HG02973 (cell line): ENCODE measurements around the gene COPRS.
"Not testable (repeated sequence)": the region's sequence is repeated elsewhere in the genome, so short reads cannot be mapped to it uniquely, and the experiment has no call there.

Experiments used
- ATAC-seq: cut with Tn5 transposase; IDR thresholded peaks from one replicate; pipeline ENCODE4 v1.9.1; 2021; ENCODE audit warnings: moderate library complexity; ENCODE audit not compliant: unreplicated experiment

COPRS gene

DNA sequence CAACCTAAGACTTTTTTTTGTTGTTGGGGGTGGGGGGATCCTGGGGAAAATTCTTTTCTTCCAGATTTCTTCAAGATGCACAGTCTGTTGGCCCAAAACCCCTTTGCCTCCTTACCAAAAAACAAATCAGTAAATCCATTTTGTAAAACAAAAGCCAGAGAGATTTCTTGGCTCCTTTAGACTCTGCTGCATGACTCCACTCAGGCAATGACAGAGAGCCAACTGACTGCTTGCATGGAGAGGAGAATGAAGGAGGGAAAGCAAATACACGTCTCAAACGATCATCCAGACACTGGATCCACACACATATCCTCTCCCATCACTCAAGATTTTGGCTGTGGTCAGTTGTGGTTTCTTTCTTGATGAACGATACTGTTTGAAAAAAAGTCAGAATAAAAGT is 13.8 kb downstream of the COPRS start:
- no peak for ATAC-seq

DNA sequence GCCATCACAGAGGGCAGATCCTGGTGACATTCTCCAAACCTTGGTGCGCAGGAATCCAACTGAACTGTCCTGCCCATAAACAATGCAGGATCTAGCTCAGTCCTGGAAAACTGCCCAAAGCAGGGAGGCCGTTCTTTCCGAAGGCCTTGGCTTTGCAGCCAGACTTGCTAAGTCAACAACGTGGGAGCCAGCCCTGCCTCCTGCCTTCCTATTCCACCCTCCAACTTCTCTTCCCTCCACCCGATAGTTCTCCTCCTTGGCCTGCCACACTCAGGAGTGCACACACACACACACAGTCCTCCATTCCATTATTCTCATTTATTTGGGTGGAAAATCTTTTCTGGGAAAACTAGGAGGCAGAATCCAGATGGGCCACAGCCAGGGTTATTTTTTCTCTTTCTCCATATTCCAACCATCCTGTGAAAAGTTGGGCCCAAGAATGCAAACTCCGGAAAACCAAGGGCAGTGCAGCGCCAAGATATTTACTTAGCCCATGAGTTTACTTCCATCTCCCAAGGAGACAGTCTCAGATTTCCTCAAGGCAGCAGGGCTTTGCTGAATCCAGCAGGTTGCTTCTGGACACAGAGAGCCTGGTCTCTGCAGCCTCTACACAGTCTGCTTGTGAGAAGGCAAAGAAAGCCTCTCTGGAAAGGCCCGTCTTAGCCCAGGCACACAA is 15.8 kb downstream of the COPRS start:
- ATAC-seq: no peak

DNA sequence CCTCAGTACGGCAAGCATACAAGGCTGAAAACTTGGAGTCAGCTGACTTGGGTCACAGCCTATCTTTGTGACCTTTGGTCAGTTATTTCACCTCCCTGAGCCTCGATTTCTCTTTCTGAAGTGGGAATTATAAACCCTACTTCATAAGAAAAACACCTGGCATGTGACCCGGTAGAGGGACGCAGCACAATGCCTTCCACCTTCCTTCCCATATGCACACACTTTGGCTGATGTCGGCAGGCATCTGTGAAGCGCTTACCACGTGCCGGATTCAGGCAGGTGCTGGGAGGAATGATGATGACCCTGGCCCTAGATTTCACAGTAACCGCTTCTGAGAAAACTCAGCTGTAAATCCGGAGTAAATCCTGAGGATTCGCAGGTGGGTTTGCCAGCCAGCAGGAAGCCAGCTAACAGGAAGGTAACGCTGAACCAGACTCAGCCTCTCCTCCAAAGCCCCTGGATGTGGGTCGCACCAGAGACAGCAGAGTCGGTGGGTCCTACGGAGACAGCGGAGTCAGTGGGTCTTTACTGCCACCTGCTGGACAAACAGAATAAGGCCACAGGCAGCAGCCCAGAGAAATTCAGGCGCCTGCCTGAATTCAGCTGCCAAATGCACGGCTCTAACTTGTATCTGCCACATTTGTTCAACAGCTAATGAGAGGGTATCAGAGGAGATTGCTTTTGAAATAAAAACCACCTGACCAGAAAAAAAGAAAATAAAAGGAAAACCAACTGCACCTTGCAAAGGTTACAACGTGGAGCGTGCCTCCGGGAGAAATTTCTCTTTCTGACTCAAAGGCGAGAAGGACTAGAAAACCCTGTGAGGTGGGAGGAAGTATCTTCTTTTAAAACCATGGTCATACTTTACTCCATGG is 16.6 kb downstream of the COPRS start:
- ATAC-seq: no peak

DNA sequence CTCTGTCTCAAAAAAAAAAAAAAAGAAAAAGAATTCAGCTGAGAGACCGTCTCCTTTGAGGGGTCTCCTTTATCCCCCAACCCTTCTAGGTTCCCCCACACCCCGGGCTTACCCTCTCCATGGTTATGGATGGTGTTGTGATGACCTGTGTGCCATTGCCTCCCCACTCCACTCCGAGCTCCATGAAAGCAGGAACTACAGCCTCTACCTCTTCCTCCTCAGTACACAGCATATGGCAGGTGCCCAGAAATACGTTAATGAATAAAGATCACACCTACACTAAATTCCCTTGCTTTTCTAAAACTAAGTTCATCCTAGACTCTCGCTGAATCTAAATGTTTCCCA is 17.2 kb downstream of the COPRS start:
- ATAC-seq: no peak

DNA sequence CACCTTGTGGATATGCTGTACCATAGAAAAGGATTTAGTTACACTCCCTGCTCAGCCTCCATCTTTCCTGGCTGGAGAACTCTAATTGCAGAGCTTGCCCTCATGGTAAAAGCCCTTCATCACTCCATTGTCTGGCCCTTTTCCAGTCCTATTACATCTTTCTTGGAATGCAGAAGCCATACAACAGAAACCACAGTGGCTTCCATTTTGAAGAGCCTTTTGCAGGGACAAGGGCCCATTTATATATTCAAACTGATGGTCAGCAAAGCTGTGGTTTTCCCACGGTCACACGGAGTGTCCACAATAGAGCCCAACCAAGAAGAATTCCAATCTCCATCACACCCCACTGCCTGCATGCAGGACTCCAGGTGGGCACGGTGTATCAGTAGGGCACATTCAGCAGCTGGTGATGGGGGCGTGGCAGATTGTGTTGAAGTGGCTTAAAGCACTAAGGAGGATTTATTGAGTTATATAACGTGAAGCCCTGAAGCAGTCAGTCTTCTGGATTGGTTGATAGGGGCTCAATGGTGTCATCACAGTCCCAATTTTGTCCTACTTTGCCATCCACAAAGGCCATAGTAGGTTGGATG is 20.3 kb downstream of the COPRS start:
- no peak for ATAC-seq

DNA sequence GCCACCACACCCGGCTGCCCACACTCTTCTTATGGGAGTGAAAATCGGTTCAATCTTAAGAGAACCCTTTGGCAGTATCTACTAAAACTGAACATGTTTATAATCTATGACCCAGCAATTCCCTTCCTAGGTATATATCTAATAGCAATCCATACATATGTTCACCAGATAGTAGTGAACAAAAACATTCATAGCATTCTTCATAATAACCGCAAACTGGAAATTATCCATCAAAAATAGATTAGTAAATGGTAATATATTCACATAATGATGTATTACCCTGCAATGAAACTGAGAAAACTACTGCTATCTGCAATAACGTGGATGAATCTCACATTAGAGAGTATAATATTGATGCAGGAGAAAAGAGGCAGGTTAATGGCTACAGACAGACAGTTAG is 23.1 kb downstream of the COPRS start:
- no peak for ATAC-seq

GRCh38 chr17:31834448-31834847 is 24.6 kb downstream of the COPRS start:
- ATAC-seq: no peak

GRCh38 chr17:31832746-31833145 is 26.3 kb downstream of the COPRS start:
- ATAC-seq: no peak

DNA sequence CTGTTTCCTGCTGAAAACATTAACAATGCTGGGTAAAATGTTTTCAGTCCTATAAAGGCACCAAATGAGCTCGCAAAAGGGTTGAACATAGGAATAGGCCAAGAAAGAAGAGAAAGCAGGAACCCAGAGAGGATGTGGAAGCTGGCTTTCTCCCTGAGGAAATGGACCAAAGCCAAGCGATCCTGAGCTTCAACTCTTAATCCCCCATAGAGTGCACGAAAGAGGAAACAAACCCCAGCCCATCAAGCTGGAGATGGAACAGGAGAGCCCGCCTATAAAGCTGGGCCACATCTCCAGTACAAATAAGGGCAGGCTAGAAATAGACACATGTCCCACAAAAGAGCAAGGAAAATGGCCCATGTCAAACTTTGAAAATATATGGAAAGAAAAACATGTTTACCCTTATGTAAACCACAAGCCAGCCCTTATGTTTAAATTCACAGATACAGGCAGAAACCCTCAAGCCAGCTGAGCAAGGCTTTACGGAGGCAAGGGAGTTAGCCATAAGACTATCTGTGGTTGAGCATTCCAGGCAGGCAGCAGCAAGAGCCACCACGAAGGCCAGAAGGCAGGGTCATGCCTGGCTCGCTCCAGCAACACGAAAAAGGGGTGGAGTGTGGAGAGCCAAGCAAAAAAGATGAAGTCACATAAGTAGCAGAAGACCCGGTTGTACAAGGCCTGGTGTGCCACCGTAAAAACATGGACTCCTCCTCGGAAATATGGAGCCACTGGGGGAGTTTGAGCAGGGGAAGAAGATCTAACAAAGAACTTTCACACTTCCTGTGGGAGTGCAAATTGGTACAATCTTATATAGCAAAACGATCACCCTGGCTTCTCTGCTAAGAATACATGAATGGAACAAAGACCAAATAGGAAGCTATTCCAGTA is 27.8 kb downstream of the COPRS start:
- ATAC-seq: no peak

GRCh38 chr17:31829649-31830048 is 29.4 kb downstream of the COPRS start:
- ATAC-seq: no peak

DNA sequence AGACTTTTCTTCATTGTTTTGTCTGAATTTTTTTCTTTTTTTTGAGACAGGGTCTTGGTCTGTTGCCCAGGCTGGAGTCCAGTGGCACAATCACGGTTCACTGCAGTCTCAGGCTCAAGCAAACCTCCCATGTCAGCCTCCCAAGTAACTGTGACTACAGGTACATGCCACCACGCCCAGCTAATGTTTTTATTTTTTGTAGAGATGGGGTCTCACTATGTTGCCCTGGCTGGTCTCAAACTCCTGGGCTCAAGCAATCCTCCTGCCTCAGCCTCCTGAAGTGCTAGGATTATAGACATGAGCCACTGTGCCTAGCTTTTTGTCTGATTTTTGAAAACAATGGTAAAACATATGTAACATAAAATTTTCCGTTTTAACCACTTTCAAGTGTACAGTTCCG is 30.1 kb downstream of the COPRS start:
- not testable (repeated sequence) for ATAC-seq

- no peak for ATAC-seq
Measured at GRCh38 chr17:31825961-31826691, 32.9 kb downstream of the COPRS start.

- no peak for ATAC-seq
Measured at GRCh38 chr17:31824766-31825360, 34.2 kb downstream of the COPRS start.

DNA sequence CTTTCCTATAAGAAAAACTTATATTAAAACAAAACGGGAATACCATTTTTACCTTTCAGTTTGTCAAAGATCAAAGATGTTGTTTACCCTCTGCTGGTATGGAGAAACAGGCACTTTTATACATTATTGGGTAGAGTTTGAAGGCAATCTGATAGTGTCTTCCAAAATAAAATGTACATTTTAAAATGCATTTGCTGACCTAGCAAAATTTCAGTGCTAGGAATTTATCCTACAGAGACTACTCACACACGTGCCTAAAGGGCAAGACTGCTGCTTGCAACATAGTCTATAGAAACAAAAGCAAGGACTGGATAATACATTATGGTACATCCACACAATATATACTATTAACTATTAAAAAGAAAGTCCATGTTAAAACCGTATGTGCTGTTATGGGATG is 36.0 kb downstream of the COPRS start:
- ATAC-seq: no peak

- no peak for ATAC-seq
Measured at GRCh38 chr17:31820691-31821435, 38.2 kb downstream of the COPRS start.

DNA sequence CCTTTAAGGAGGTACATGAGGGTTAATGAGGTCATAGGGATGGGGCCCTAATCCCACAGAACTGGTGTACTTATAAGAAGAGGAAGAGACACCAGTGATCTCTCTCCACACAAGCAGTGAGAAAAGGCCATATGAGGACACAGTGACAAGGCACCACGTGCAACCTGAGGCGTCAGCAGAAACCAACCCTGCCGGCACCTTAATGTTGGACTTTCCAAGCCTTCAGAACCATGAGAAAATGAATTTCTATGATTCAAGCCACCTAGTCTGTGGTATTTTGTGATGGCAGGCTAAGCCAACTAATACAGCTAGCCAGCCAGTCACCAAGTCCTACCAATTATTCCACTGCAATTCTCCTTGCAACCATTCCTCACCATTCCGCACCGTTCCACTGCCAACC is 39.5 kb downstream of the COPRS start:
- no peak for ATAC-seq

DNA sequence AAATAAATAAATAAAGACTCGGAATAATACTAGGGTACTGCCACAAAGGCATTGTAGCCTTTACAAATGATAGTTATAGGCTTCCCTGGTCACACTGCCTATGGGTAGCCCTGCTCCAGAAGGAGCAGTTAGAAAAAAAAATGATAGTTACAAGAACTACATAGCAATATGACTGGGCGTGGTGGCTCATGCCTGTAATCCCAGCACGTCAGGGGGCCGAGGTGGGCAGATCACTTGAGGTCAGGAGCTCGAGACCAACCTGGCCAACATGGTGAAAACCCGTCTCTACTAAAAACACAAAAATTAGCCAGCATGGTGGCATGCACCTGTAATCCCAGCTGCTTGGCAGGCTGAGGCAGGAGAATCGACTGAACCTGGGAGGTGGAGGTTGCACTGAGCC is 40.2 kb downstream of the COPRS start:
- ATAC-seq: not testable (repeated sequence)

DNA sequence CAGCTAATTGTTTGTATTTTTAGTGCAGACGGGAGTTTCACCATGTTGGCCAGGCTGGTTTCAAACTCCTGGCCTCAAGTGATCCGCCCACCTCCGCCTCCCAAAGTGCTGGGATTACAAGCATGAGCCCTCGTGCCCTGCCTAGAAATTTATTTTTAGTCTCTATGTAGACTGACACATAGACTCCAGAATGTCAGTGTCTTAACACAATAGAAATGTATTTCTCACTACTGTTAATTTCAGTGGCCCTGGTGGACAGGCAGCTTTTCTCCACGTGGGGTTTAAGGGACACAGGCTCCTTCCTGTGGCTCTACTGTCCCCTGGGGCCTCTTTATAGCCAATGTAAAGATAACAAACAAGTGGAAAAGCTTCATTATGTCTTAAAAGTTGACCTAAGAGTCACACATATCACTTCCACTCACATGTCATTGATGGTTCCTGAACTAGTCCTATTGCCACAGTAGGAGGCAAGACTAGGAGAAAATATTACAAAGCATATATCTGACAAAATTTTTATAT is 43.8 kb downstream of the COPRS start:
- no peak for ATAC-seq

GRCh38 chr17:31811101-31811500 is 47.9 kb downstream of the COPRS start:
- ATAC-seq: no peak
